Parathyroid adenoma (tissue), 2 donors: ENCODE measurements around the gene HDAC4.

Experiments
- H2AFZ ChIP-seq: fragments of 300-600 bp; sonication (generic); one replicate; pipeline ENCODE4 v1.7.0; 2017; ENCODE audit warnings: antibody characterized with exemption, mild to moderate bottlenecking
- H3K27ac ChIP-seq: fragments of 300-600 bp; sonication (generic); one replicate; pipeline ENCODE4 v1.7.0; 2017
- H3K27me3 ChIP-seq: fragments of 300-600 bp; sonication (generic); one replicate; pipeline ENCODE4 v1.7.0; 2017; ENCODE audit warnings: low read length; ENCODE audit not compliant: control insufficient read depth, insufficient read depth
- H3K36me3 ChIP-seq: fragments of 300-600 bp; sonication (generic); one replicate; pipeline ENCODE4 v1.7.0; 2017; ENCODE audit warnings: low read length; ENCODE audit not compliant: control insufficient read depth, insufficient read depth
- H3K4me1 ChIP-seq: fragments of 300-600 bp; sonication (generic); one replicate; pipeline ENCODE4 v1.7.0; 2017; ENCODE audit warnings: control low read depth
- H3K4me2 ChIP-seq: fragments of 300-600 bp; sonication (generic); one replicate; pipeline ENCODE4 v1.7.0; 2017; ENCODE audit warnings: low read length
- H3K4me3 ChIP-seq: fragments of 300-600 bp; sonication (generic); one replicate; pipeline ENCODE4 v1.7.0; 2017; ENCODE audit warnings: low read depth, low read length
- H3K79me2 ChIP-seq: fragments of 300-600 bp; sonication (generic); one replicate; pipeline ENCODE4 v1.7.0; 2017; ENCODE audit warnings: control low read depth
- H3K9ac ChIP-seq: fragments of 300-600 bp; sonication (generic); one replicate; pipeline ENCODE4 v1.7.0; 2017; ENCODE audit warnings: mild to moderate bottlenecking
- H3K9me3 ChIP-seq: fragments of 300-600 bp; sonication (generic); one replicate; pipeline ENCODE4 v1.7.0; 2017; ENCODE audit warnings: low read length; ENCODE audit not compliant: control insufficient read depth
- CTCF ChIP-seq: fragments of 300-600 bp; sonication (generic); IDR thresholded peaks from one replicate; pipeline ENCODE4 v1.7.0; 2017; ENCODE audit warnings: antibody characterized with exemption, mild to moderate bottlenecking
- donor health status: primary hyperparathyroidism.

HDAC4 gene

GRCh38 chr2:239084007-239084406 is 316.8 kb downstream of the HDAC4 start:
- Histone ChIP-seq H3K9ac (no peak overlapping the region), H3K9me3 (no peaks in the 10 kb centered on the region), H3K36me3 (no peaks in the 10 kb centered on the region), H3K4me2 (no peak overlapping the region), H3K4me1 (no peaks in the 10 kb centered on the region), H3K79me2 (no peaks in the 10 kb centered on the region), H2AFZ (no peak overlapping the region), H3K27me3 (no peaks in the 10 kb centered on the region), H3K4me3 (no peak overlapping the region), H3K27ac (no peak overlapping the region)
- no peak for TF ChIP-seq CTCF

GRCh38 chr2:239082425-239082824 is 318.4 kb downstream of the HDAC4 start:
- no peak overlapping the region for H3K4me2 ChIP-seq
- H3K9ac ChIP-seq = no peak overlapping the region
- H3K79me2 ChIP-seq = no peaks in the 10 kb centered on the region
- H3K9me3 ChIP-seq = no peaks in the 10 kb centered on the region
- no peak overlapping the region for H3K27ac ChIP-seq
- H3K27me3 ChIP-seq = no peaks in the 10 kb centered on the region
- no peak for TF ChIP-seq CTCF
- no peak overlapping the region for H3K4me3 ChIP-seq
- no peaks in the 10 kb centered on the region for H3K4me1 ChIP-seq
- H2AFZ ChIP-seq = no peak overlapping the region
- no peaks in the 10 kb centered on the region for H3K36me3 ChIP-seq

- Histone ChIP-seq H3K36me3 (no peaks in the 10 kb centered on the region), H3K9ac (no peak overlapping the region), H2AFZ (no peak overlapping the region), H3K4me3 (no peak overlapping the region), H3K27ac (no peak overlapping the region), H3K4me1 (no peaks in the 10 kb centered on the region), H3K9me3 (no peaks in the 10 kb centered on the region), H3K27me3 (no peaks in the 10 kb centered on the region), H3K79me2 (no peaks in the 10 kb centered on the region), H3K4me2 (no peak overlapping the region)
- TF ChIP-seq CTCF = no peak
These were observed 319.2 kb downstream of the HDAC4 start for GRCh38 chr2:239081622-239082021.

GRCh38 chr2:239081046-239081445 is 319.8 kb downstream of the HDAC4 start:
- no peaks in the 10 kb centered on the region for H3K79me2 ChIP-seq
- H3K9me3 ChIP-seq = no peaks in the 10 kb centered on the region
- H3K4me1 ChIP-seq = no peaks in the 10 kb centered on the region
- no peak overlapping the region for H2AFZ ChIP-seq
- no peaks in the 10 kb centered on the region for H3K36me3 ChIP-seq
- no peaks in the 10 kb centered on the region for H3K27me3 ChIP-seq
- TF ChIP-seq CTCF = no peak
- H3K9ac ChIP-seq = no peak overlapping the region
- no peak overlapping the region for H3K4me2 ChIP-seq
- H3K27ac ChIP-seq = no peak overlapping the region
- no peak overlapping the region for H3K4me3 ChIP-seq

GRCh38 chr2:239079671-239080294 is 321.0 kb downstream of the HDAC4 start:
- Histone ChIP-seq H3K27ac (no peak overlapping the region), H3K36me3 (no peaks in the 10 kb centered on the region), H2AFZ (no peak overlapping the region), H3K27me3 (no peaks in the 10 kb centered on the region), H3K4me2 (no peak overlapping the region), H3K79me2 (no peaks in the 10 kb centered on the region), H3K4me3 (no peak overlapping the region), H3K4me1 (no peaks in the 10 kb centered on the region), H3K9ac (no peak overlapping the region), H3K9me3 (no peaks in the 10 kb centered on the region)
- no peak for TF ChIP-seq CTCF
